Tibial nerve (tissue), 3 donors: ENCODE data around the gene CCDC170.

Experiments
- POLR2A ChIP-seq, 2 donors: fragments of 450-650 bp; IDR thresholded peaks; one replicate each; pipeline ENCODE4 v1.6.1; 2017; ENCODE audit warnings: antibody characterized with exemption in 2 of 2, mild to moderate bottlenecking in 2 of 2, moderate library complexity in 2 of 2
- TF ChIP-seq, protein P1 (sequence below), 5 experiments: fragments of 200-600 bp in 3 of 5; fragments of 450-650 bp in 2 of 5; sonication (generic) in 3 of 5; IDR thresholded peaks; one replicate each; pipeline ENCODE4 v1.5.1; 2016 to 2019; ENCODE audit warnings: antibody characterized with exemption in 5 of 5, mild to moderate bottlenecking in 3 of 5, moderate library complexity in 2 of 5

DNA sequence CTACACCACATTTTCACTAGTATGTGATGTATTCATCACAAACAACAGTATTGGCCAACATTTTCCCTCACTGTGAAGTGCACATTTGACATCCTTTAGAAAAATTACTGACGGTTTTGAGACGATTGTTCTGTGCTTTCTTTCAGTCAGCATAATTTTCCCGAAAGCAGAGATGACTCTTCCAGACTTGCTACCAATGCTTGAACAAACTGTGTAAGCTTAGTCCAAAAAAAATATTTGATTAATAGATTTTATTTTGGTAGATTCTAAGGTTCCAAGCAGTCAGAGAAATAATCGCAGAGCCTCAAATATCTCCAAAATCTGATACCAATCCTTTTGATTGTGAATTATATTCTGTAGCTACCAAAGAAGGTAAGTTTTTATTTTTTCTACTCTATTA lies 162.6 kb downstream of the CCDC170 start:
- TF ChIP-seq, protein P1, sequence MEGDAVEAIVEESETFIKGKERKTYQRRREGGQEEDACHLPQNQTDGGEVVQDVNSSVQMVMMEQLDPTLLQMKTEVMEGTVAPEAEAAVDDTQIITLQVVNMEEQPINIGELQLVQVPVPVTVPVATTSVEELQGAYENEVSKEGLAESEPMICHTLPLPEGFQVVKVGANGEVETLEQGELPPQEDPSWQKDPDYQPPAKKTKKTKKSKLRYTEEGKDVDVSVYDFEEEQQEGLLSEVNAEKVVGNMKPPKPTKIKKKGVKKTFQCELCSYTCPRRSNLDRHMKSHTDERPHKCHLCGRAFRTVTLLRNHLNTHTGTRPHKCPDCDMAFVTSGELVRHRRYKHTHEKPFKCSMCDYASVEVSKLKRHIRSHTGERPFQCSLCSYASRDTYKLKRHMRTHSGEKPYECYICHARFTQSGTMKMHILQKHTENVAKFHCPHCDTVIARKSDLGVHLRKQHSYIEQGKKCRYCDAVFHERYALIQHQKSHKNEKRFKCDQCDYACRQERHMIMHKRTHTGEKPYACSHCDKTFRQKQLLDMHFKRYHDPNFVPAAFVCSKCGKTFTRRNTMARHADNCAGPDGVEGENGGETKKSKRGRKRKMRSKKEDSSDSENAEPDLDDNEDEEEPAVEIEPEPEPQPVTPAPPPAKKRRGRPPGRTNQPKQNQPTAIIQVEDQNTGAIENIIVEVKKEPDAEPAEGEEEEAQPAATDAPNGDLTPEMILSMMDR (IDR thresholded peaks at IDR 0.05): no peak
- no peak for TF ChIP-seq POLR2A (IDR thresholded peaks at IDR 0.05)
